Cardiac fibroblast (primary cell): ENCODE data around the gene HBP1.
A peak's percentile ranks its signal among the peaks of the same experiment; 100 is the strongest.

Experiments used
- DNase-seq, 2 donors: peaks; one replicate each; pipeline versions ENCODE4 v3.0.0 to v3.0.0-alpha.2; 2010; ENCODE audit warnings: low read depth in 2 of 2
- H3K4me3 ChIP-seq, 2 donors: replicated peaks in 1 of 2; 1 replicate in 1 of 2; 2 replicates in 1 of 2; pipeline ENCODE4 v1.5.1; 2011; ENCODE audit warnings: low read depth in 2 of 2, low read length in 2 of 2, mild to moderate bottlenecking in 2 of 2, moderate library complexity in 1 of 2
- CTCF ChIP-seq: IDR thresholded peaks from one replicate; pipeline ENCODE4 v1.5.1; 2011; ENCODE audit warnings: low read depth, mild to moderate bottlenecking, low read length, inconsistent platforms

The HBP1 gene

GRCh38 chr7:107171496-107171895, 2.7 kb downstream of the HBP1 start:
- DNase-seq = no peak
- no peak for TF ChIP-seq CTCF
- H3K4me3 ChIP-seq = no peak overlapping the region

DNA sequence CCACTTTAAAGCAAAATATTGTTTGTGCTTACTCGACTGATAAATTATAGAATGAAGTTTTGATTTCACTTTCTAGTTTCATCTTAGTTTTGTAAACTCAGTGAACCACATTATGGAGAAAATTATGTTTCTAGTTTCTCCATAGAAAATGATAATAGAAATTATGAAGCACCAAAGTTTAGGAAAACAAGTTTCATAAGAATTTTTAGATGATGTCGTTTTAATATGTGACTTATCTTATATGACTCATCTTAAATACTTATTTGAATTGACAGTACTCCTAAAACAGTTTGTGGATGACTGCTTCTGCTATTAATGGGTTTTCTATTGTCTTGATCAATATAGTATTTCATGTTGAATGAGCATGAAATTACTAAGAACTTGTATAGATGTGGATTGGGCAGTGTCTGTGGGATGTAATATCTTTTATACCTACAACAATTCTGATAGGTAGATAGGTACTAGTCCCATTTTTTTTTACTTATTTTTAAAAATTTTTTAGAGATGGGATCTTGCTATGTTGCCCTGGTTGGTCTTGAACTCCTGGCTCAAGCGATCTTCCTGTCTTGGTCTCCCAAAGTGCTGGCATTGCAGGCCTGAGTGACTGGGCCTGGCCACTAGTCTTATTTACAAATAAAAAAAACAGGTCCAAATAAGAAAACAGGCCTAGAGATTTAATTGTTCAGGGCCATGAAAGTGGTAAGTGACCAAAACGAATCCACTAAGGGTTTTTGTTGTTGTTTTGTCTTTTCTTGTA, 3.7 kb downstream of the HBP1 start:
- no peak overlapping the region for H3K4me3 ChIP-seq
- TF ChIP-seq CTCF = no peak

DNA sequence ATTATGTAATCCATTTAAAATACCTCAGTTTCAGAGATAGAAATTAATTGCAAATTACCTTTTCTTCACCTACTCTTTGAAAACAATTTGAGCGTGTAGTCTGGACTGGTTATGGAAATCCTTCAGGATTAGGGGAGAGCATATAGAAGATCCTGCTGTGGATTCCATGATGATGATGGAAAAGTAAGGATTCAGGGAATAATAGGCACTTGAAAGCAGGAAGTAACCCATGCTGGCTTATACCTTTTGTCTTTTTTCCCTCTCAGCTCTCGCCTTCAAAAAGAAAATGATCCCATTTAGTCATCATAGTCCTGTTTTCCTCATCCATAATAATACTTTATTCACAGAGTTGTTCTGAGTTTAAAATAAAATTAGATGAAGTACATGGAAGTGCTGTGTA, 4.4 kb downstream of the HBP1 start:
- no peak for DNase-seq
- no peak for TF ChIP-seq CTCF
- no peak overlapping the region for H3K4me3 ChIP-seq

More for the DNA sequence above, 3.7 kb downstream of the HBP1 start:
- DNase-seq = no peak

DNA sequence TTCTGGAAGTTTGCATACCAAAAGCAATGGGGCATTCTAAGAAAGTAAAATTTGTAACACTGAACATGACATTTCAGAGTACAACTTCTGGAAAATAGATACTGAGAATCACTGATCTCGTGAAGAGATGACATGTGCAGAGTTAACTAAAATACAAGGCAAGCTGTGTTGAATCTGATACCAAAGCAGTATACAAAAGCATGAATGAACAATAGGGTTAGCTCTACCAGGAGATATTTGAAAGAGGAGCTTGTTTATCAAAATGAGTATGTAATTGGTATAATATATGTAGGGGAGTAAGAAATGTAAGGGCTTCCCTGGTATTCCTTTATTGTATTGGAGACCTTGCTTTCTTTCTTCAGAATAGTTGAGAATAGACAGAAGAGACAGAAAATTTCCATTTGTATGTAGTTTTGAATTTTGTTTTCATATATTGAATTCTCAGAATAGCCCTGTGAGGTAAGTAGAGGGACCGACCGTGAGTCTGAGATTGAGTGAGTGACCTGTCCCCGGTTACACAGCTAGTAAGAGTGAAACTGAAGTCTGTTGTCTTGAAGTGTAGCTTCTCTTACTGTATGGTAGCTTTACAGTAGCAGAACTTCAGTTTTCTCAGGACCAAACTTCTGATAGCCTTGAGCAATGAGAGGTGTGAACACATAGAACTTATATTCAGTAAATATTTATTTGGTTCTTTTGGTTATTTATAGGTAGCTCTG, 5.0 kb downstream of the HBP1 start:
- DNase-seq = no peak
- no peak overlapping the region for H3K4me3 ChIP-seq
- TF ChIP-seq CTCF = no peak

DNA sequence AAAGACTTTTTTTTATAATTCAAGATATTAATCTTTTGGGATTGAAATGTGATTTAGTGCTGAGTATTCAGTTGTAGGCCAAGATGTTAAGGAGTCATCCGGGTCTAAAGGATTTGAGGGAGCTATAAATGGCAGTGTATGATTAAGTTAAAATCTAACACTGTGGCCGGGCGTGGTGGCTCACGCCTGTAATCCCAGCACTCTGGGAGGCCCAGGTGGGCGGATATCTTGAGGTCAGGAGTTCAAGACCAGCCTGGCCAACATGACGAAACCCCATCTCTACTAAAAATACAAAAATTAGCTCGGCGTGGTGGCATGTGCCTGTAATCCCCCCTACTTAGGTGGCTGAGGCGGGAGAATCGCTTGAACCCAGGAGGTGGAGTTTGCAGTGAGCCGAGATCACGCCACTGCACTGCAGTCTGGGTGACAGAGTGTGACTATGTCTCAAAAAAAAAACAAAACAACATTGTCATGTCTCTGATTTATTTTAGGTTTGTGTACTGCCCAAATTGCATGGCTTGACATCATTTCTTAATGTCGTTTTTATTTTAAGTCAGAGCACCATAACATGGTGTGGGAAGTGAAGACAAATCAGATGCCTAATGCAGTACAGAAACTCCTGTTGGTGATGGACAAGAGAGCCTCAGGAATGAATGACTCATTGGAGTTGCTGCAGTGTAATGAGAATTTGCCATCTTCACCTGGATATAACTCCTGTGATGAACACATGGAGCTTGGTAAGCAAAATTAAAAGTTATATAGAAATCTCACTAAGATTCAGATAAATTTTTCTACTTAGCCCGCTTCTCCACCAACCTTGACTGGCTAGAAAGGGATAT, 10.7 kb downstream of the HBP1 start:
- peak in 1 of 2 donors; percentile 40 for DNase-seq
- TF ChIP-seq CTCF = no peak

DNA sequence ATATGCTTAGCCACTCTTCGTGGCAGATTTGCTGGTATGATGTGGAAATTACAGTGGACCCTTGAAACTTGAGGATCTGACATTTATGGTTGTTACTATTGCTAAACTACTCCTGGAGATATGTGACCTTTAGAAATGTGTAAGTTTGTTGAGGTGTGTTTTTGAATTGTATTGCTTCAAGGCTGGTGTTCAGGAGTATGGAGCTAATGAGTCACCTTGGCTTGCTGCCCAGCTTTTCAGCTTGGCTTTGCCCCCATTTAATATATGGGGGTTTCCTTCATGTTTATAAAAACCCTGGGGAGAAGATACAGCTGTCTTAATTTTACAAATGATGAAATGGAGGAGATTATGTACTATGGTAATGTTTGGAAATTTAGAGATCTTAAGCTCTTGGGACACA, 11.6 kb downstream of the HBP1 start:
- DNase-seq = peak; percentile 91 to 93
- no peak for TF ChIP-seq CTCF
- H3K4me3 ChIP-seq = no peak overlapping the region

More for the DNA sequence above, 10.7 kb downstream of the HBP1 start:
- H3K4me3 ChIP-seq = no peak overlapping the region
